KOPT-K1 (cell line): ENCODE data around the gene TIGD1.

ENCODE experiments used
- H3K27ac ChIP-seq: fragments of 200-600 bp; sonication (generic); 2 replicates; pipeline ENCODE4 v1.5.1; 2016; ENCODE audit warnings: antibody characterized with exemption, mild to moderate bottlenecking, low read depth, low read length; ENCODE audit not compliant: poor library complexity, severe bottlenecking
- H3K36me3 ChIP-seq: fragments of 200-600 bp; sonication (generic); 2 replicates; pipeline ENCODE4 v1.5.1; 2017; ENCODE audit warnings: antibody characterized with exemption, mild to moderate bottlenecking, low read length, moderate library complexity; ENCODE audit not compliant: insufficient read depth
- H3K9me3 ChIP-seq: fragments of 200-600 bp; sonication (generic); 2 replicates; pipeline ENCODE4 v1.5.1; 2017; ENCODE audit warnings: antibody characterized with exemption, low read length, mild to moderate bottlenecking; ENCODE audit not compliant: insufficient read depth, poor library complexity, severe bottlenecking

Gene TIGD1

GRCh38 chr2:232549655-232550353, 553 bp downstream of the TIGD1 start:
- Histone ChIP-seq H3K27ac (peak overlapping the region; percentile 92), H3K36me3 (peaks cover 49% of the 10 kb centered on the region), H3K9me3 (no peaks in the 10 kb centered on the region)

- Histone ChIP-seq H3K36me3 (peaks cover 56% of the 10 kb centered on the region), H3K27ac (no peak overlapping the region), H3K9me3 (no peaks in the 10 kb centered on the region)
Observed at GRCh38 chr2:232547991-232548390, 2.4 kb downstream of the TIGD1 start.

GRCh38 chr2:232545511-232546375, 4.6 kb downstream of the TIGD1 start:
- no peak overlapping the region for H3K27ac ChIP-seq
- H3K36me3 ChIP-seq: peaks cover 56% of the 10 kb centered on the region
- H3K9me3 ChIP-seq: no peaks in the 10 kb centered on the region

- H3K36me3 ChIP-seq: peaks cover 56% of the 10 kb centered on the region
- H3K9me3 ChIP-seq: no peaks in the 10 kb centered on the region
- H3K27ac ChIP-seq: no peak overlapping the region
Observed at GRCh38 chr2:232544674-232545073, 5.7 kb downstream of the TIGD1 start.

- Histone ChIP-seq H3K9me3 (no peaks in the 10 kb centered on the region), H3K36me3 (peaks cover 56% of the 10 kb centered on the region), H3K27ac (no peak overlapping the region)
Observed at GRCh38 chr2:232543928-232544631, 6.3 kb downstream of the TIGD1 start.

GRCh38 chr2:232543491-232543890, 6.9 kb downstream of the TIGD1 start:
- Histone ChIP-seq H3K36me3 (peaks cover 53% of the 10 kb centered on the region), H3K9me3 (no peaks in the 10 kb centered on the region)

GRCh38 chr2:232542715-232543467, 7.5 kb downstream of the TIGD1 start:
- Histone ChIP-seq H3K36me3 (peaks cover 49% of the 10 kb centered on the region), H3K27ac (no peak overlapping the region), H3K9me3 (no peaks in the 10 kb centered on the region)

More at GRCh38 chr2:232543491-232543890, 6.9 kb downstream of the TIGD1 start:
- no peak overlapping the region for H3K27ac ChIP-seq

- Histone ChIP-seq H3K36me3 (peaks cover 41% of the 10 kb centered on the region), H3K9me3 (no peaks in the 10 kb centered on the region), H3K27ac (no peak overlapping the region)
Observed at GRCh38 chr2:232541961-232542714, 8.2 kb downstream of the TIGD1 start.

- H3K9me3 ChIP-seq: no peaks in the 10 kb centered on the region
- H3K36me3 ChIP-seq: peaks cover 34% of the 10 kb centered on the region
- no peak overlapping the region for H3K27ac ChIP-seq
Observed at GRCh38 chr2:232541195-232541960, 9.0 kb downstream of the TIGD1 start.

- Histone ChIP-seq H3K9me3 (no peaks in the 10 kb centered on the region), H3K36me3 (peaks cover 25% of the 10 kb centered on the region), H3K27ac (no peak overlapping the region)
Observed at GRCh38 chr2:232540441-232541041, 9.8 kb downstream of the TIGD1 start.

- no peaks in the 10 kb centered on the region for H3K9me3 ChIP-seq
- H3K27ac ChIP-seq: no peak within 1 kb of the TSS
- peaks cover 19% of the 10 kb centered on the region for H3K36me3 ChIP-seq
Observed at GRCh38 chr2:232539298-232540231, 10.8 kb downstream of the TIGD1 start, which contains the start of gene CHRNG. Gene CHRNG, plus strand, starts transcription at chr2:232539692. Its CDS starts 56 bp downstream, at chr2:232539748.

GRCh38 chr2:232538671-232539070, 11.7 kb downstream of the TIGD1 start:
- H3K36me3 ChIP-seq: peaks cover 10% of the 10 kb centered on the region
- H3K27ac ChIP-seq: no peak overlapping the region
- no peaks in the 10 kb centered on the region for H3K9me3 ChIP-seq
